ENCODE results near the gene TRIP10.

GRCh38 chr19:6793973-6794372 lies 54.5 kb downstream of the TRIP10 start:
- TF ChIP-seq CTCF (IDR thresholded peaks at IDR 0.05; ENCODE audit: control extremely low read depth in 1 of 3, insufficient read depth in 1 of 3, low read depth in 1 of 3, low read length in 3 of 3), result no peak
- TF ChIP-seq MAFK (IDR thresholded peaks at IDR 0.05; ENCODE audit: low read depth, low read length), result no peak
